ENCODE results near the gene SGCA.

DNA sequence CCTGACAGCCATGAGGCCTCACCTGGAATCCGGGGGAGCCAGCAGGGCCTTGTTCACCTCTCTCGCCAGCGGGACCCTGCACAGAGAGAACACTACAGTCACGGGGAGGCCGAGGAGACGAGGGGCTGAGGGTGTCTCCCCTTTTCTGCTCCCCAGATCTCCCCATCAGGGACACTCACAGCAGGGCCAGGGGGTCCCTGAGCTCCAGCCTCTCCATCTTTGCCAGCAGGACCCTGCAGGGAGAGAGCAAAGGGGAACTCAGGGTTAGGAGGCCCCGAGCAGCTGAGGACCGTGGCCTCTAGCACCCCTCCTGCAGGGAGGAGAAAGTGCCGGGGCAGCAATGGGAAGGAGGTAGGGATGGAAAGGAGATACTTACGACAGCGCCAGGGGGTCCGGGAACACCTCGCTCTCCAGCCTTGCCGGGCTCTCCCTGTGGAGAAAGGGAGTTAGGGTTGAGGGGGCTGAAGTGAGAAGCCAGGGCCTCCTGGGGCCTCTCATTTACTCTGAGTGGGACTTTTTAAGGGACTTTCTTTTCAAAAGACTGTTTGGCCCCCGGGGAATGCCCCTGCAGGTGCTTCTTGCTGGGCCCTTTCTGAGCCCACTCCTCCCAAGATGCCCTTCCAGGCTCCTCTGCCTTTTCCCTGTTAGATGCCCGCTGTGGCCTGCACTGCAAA is 26.9 kb downstream of the SGCA start:
- TF ChIP-seq, protein P1, sequence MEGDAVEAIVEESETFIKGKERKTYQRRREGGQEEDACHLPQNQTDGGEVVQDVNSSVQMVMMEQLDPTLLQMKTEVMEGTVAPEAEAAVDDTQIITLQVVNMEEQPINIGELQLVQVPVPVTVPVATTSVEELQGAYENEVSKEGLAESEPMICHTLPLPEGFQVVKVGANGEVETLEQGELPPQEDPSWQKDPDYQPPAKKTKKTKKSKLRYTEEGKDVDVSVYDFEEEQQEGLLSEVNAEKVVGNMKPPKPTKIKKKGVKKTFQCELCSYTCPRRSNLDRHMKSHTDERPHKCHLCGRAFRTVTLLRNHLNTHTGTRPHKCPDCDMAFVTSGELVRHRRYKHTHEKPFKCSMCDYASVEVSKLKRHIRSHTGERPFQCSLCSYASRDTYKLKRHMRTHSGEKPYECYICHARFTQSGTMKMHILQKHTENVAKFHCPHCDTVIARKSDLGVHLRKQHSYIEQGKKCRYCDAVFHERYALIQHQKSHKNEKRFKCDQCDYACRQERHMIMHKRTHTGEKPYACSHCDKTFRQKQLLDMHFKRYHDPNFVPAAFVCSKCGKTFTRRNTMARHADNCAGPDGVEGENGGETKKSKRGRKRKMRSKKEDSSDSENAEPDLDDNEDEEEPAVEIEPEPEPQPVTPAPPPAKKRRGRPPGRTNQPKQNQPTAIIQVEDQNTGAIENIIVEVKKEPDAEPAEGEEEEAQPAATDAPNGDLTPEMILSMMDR (IDR thresholded peaks at IDR 0.05; ENCODE audit: poor library complexity, severe bottlenecking) = no peak
- no peak for TF ChIP-seq TAF1 (IDR thresholded peaks at IDR 0.05; ENCODE audit: low read depth)
